GM21390 (cell line): ENCODE results near the gene MEX3D.

Experiments
- ATAC-seq: cut with Tn5 transposase; IDR thresholded peaks from one replicate; pipeline ENCODE4 v1.9.1; 2021; ENCODE audit not compliant: unreplicated experiment

MEX3D gene

GRCh38 chr19:1574354-1575136 is 6.4 kb upstream of the MEX3D start:
- ATAC-seq, result no peak

DNA sequence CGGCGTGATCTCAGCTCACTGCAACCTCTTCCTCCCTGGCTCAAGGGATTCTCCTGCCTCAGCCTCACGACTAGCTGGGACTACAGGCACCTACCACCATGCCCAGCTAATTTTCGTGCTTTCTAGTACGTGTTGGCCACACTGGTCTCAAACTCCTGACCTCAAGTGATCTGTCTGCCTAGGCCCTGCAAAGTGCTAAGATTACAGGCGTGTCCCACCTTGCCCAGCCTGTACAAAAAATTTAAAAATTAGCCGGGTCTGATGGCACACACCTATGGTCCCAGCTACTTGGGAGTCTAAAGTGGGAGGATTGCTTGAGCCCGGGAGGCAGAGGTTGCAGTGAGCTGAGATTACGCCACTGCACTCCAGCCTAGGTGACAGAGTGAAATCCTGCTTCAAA is 4.7 kb upstream of the MEX3D start:
- ATAC-seq, result no peak

- ATAC-seq, result no peak
Observed at GRCh38 chr19:1571358-1571757, 3.2 kb upstream of the MEX3D start.

DNA sequence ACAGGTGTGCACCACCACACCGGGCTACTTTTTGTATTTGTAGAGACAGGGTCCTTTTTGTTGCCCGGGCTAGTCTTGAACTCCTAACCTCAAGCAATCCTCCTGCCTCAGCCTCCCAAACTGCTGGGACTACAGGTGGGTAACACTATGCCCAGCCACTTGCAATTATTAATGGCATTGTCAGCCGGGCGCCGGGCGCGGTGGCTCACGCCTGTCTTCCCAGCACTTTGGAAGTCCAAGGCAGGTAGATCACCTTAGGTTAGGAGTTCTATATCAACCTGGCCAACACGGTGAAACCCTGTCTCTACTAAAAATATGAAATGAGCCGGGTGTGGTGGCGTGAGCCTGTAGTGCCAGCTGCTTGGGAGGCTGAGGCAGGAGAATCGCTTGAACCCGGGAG is 2.7 kb upstream of the MEX3D start:
- ATAC-seq, result no peak

- no peak for ATAC-seq
Observed at GRCh38 chr19:1569997-1570396, 1.9 kb upstream of the MEX3D start.

DNA sequence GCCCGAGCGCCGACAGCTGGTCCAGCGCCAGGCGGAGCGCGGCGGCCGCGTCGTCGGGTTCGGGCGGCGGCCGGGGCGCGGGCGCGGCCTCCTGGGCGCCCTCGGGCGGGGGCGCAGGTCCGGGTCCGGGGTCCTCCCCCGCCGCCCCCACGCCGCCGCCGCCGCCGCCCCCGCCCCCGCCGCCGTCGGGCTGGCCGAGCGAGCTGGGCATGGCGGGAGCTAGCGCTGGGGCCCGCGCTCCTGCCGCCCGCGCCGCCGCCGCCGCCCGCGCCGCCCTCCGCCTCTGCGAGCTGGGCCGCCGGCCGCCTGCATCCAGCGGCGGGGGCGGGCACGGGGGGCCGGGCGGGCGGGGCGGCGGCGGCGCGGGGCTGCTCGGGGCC is 287 bp downstream of the MEX3D start:
- ATAC-seq, result no peak

DNA sequence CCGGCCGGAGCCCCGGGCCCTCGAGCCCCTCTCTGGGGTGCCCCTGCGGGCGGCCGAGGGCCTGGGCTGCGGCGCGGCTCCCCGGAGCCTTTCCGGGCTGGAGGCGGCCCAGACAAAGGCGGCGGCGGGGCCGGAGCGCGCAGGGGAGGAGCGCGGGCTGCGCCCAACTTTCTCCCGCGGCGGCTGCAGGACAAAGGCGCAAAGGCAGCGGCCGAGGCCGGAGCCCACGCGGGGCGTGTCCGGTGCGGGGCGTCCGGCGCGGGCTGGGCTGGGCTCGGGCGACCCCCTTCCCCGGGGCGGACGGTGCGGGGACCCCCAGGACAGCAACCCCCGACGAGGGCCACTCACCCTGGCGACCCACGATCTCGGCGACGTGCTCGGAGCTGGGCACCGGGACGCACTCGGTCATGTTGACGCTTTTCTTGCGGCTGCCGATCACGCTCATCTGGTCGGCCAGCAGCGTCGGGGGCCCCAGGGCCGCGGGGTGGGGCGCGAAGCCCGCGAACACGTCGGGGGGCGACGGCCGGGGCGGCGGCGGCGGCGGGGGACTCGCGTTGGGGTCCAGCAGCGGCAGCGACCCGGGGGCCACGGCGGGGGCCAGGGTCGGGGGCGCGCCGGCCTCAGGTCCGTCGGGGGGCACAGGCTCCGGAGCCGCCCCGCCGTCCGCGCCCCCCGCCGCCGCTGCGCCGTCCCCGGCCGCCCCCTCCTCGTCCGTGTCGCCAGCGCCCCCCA is 843 bp downstream of the MEX3D start:
- ATAC-seq, result no peak

DNA sequence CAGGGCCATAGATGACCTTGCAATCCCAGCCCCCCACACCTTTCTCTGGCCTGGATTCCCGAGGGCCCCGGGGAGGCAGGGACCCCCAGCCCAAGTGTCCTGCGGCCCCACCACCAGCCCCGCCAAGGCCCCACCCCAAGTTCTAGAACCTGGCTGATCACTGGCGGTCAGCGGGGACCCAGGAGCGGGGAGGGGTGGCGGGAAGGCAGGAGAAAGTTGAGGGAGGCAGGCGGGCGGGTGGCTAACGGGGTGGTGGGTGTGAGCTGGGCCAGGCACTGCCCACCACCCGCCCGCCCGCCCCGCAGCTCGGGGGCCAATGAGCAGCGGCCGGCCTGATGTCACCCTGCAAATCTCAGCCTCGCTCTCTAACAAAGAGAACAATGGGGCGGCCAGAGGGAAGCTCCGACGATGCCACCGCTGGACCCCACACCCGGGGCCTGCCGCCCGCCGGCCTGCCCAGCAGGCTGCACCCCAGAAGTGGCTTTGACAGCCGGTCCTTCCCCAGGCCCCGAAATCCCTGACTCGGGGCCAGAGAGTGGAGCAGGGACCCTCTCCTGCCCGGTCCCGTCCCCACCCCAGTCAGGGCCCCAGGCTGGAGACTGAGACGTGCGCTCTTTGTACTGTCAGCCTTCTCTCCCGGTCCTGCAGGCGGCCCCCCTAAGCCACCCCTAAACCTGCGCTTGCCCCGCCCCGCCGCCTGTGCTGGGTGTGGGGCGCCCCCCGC is 1.6 kb downstream of the MEX3D start:
- ATAC-seq, result no peak

DNA sequence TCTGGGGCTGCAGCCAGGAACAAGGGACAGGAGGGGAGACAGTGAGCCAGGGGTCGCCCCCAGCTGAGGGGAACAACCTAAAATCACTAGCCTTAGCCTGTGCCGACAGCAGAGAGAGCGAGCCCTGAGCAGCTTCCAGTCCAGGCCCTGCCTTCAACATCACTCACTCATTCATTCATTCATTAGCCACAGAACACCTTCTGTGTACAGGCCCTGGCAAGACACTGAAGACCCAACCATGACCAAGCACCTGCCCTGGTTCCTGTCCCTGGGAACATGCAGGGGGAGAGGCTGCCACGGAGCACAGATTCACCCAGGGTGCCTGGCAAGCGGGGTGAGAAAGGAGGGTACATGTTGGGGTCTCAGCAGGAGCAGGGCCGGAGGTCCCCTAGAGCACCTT is 4.9 kb downstream of the MEX3D start:
- ATAC-seq, result no peak

GRCh38 chr19:1561236-1561842 is 6.8 kb downstream of the MEX3D start:
- ATAC-seq, result no peak

DNA sequence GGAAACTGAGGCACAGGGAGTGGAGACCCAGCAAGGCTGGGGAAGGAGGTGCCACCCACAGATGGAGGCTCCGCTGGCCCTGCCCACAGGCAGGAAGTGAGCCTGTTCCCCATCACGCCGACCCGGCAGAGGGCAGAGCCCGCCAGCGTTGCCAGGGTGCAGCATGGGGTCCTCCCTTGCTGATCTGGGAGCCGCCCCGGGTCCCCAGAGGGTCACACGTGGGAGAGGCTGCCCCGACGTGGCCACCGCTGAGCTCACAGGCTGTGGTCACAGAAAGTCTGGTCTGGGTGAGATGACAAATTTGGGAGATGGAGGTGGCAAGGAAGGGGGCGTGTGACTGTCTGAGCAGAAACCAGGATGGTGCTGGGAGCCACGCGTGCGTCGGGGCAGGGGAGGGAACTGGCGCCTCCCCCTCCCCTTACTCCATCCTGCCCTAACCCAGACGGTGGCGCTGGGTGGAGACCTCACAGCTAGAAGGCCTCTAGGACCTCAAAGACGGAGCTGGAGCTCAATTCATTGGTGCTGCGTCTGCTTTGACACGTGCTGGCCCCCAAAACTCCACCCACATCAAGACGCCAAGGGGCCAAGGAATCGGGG is 7.7 kb downstream of the MEX3D start:
- no peak for ATAC-seq

GRCh38 chr19:1558552-1558951 is 9.6 kb downstream of the MEX3D start:
- no peak for ATAC-seq

- no peak for ATAC-seq
Observed at GRCh38 chr19:1556390-1557070, 11.6 kb downstream of the MEX3D start.

GRCh38 chr19:1555487-1556389 is 12.4 kb downstream of the MEX3D start:
- ATAC-seq, result no peak

- no peak for ATAC-seq
Observed at GRCh38 chr19:1554968-1555367, 13.2 kb downstream of the MEX3D start.

DNA sequence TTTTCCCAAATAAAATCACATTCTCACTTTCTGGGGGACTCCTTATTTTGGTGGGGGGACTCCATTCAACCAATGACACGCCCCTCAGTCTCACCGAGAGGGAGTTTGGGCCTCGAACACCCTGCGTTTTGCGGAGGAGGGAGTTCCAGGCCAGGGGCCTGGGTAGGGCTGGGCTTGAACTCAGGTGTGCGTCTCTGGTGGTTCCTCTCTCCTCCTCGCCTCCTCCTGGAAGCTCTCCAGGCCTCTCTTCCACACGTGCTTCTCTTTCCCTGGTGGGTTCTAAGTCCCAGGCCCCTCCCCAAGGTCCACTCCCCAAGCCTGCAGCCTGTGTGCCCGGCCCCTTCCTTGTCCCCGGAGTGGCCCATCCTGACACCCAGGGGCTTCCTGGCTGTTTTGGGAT is 14.7 kb downstream of the MEX3D start:
- no peak for ATAC-seq

DNA sequence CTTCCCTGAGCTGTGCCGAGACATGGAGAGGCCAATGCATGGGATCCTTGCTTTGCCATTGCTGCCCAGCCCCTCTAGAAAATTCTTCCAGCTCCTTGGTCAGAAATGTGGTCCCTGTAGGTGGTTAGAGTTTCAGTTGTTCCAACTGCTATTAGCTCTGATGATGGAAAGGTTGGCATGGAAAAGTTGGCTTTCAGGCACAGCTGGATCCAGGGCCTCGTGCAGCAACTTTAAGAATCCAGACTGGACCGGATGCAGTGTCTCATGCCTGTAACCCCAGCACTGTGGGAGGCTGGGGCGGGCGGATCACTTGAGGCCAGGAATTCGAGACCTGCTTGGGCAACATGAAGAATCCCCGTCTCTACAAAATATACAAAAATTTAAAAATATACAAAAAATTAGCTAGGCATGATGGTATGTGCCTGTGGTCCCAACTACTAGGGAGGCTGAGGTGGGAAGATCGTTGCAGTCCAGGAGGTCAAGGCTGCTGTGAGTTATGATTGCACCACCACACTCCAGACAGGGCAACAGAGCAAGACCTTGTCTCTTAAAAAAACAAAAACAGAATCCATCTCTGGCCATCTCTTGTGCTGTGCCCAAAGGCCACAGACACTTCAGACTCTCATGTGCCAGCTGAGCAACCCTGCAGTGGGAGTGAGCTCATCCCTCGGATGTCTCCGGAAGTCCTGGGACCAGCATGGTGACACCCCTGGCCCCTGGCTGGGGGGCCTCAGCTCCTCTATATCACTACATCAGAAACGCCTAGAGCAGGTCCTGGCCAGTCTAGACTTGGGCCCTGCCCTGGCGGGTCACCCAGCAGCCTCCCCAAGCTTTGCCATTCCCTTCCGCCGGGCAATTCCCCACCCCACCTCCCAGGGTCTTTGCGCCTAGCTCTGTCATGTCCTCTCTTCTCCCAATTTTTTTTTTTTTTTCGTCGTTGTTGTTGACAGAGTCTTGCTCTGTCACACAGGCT is 16.8 kb downstream of the MEX3D start:
- ATAC-seq, result no peak

- no peak for ATAC-seq
Observed at GRCh38 chr19:1549332-1549945, 18.7 kb downstream of the MEX3D start.
